GM21526 (cell line): ENCODE measurements around the gene MCRIP1.

Experiments used
- ATAC-seq: cut with Tn5 transposase; IDR thresholded peaks from one replicate; pipeline ENCODE4 v1.9.1; 2021; ENCODE audit warnings: moderate library complexity; ENCODE audit not compliant: unreplicated experiment, low FRiP score

Gene MCRIP1

GRCh38 chr17:81863123-81863675 lies 30.1 kb upstream of the MCRIP1 start:
- no peak for ATAC-seq

GRCh38 chr17:81860756-81861568 lies 27.9 kb upstream of the MCRIP1 start:
- peak; percentile 68 for ATAC-seq

- ATAC-seq: no peak
Observed at GRCh38 chr17:81859906-81860755, 27.0 kb upstream of the MCRIP1 start, which contains the start of gene P4HB. P4HB (minus strand) TSS chr17:81860535; CDS start chr17:81860471, 64 bp downstream.

GRCh38 chr17:81858967-81859905 lies 26.1 kb upstream of the MCRIP1 start:
- ATAC-seq: no peak

- no peak for ATAC-seq
Observed at GRCh38 chr17:81858170-81858966, 25.3 kb upstream of the MCRIP1 start.

GRCh38 chr17:81854974-81855774 lies 22.1 kb upstream of the MCRIP1 start:
- no peak for ATAC-seq

GRCh38 chr17:81852237-81852636 lies 19.1 kb upstream of the MCRIP1 start:
- no peak for ATAC-seq

- ATAC-seq: no peak
Observed at GRCh38 chr17:81851423-81851822, 18.3 kb upstream of the MCRIP1 start.

- no peak for ATAC-seq
Observed at GRCh38 chr17:81849457-81849856, 16.4 kb upstream of the MCRIP1 start.

GRCh38 chr17:81846743-81847689 lies 13.9 kb upstream of the MCRIP1 start:
- no peak for ATAC-seq

- no peak for ATAC-seq
Observed at GRCh38 chr17:81845881-81846742, 13.0 kb upstream of the MCRIP1 start.

- no peak for ATAC-seq
Observed at GRCh38 chr17:81845361-81845760, 12.3 kb upstream of the MCRIP1 start.

- ATAC-seq: no peak
Observed at GRCh38 chr17:81844887-81845286, 11.8 kb upstream of the MCRIP1 start.

GRCh38 chr17:81844327-81844851 lies 11.3 kb upstream of the MCRIP1 start:
- ATAC-seq: no peak

- ATAC-seq: no peak
Observed at GRCh38 chr17:81843713-81844326, 10.7 kb upstream of the MCRIP1 start.
